ENCODE data around the gene LRRC17. TPM values are rescaled to one million over a fixed set of nuclear protein-coding genes. Genes with fewer than 3 reads are reported as not detected.

The LRRC17 gene
- total and polyA plus RNA-seq, 9 of the 15 experiments (the other 6 are each of a cell fraction or from before 2014, with no cell fraction given): 0.03 to 0.18 (median 0.12) TPM; not detected in 5

DNA sequence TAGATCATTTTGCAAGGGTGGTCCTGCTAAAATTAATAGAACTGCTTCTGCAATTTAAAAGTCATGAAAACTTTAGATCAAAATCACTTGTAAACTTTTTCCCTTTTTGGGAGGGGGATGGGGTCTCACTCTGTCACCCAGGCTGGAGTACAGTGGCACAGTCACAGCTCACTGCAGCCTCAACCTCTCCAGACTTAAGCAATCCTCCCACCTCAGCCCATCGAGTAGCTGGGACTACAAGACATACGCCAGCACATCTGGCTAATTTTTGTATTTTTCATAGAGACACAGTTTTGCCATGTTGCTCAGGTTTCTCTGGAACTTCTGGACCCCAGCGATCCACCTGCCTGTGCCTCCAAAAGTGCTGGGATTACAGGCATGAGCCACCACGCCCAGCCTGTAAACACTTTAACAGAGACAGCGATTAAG, 79.7 kb downstream of the LRRC17 start:
- no peak for FAIRE-seq
- in situ Hi-C loops (cut with MboI): no loop called here
- peak overlapping the region; percentile 89 for H3K27ac ChIP-seq (ENCODE audit: extremely low read depth, low read depth, low read length)
- TF ChIP-seq ZC3H4 (CRISPR knock-in tag; IDR thresholded peaks at IDR 0.05; ENCODE audit: borderline replicate concordance) (no peak), SIN3A (IDR thresholded peaks at IDR 0.05; ENCODE audit: borderline replicate concordance in 2 of 2, control insufficient read depth in 1 of 2, low read depth in 2 of 2, low read length in 2 of 2) (no peak), TBP (optimal IDR thresholded peaks at IDR 0.05; ENCODE audit: low read depth, low read length) (no peak), ZNF41 (CRISPR knock-in tag; conservative IDR thresholded peaks at IDR 0.05) (no peak), E2F3 (CRISPR knock-in tag; IDR thresholded peaks at IDR 0.05) (no peak), PTRF (tag; IDR thresholded peaks at IDR 0.05) (no peak), ZNF174 (CRISPR knock-in tag; IDR thresholded peaks at IDR 0.05) (no peak), TARDBP (IDR thresholded peaks at IDR 0.05) (no peak), HMG20A (CRISPR knock-in tag; conservative IDR thresholded peaks at IDR 0.05) (no peak), THRAP3 (IDR thresholded peaks at IDR 0.05; ENCODE audit: borderline replicate concordance) (no peak), PTTG1 (tag; IDR thresholded peaks at IDR 0.05; ENCODE audit: low read depth) (no peak), TBL1XR1 (IDR thresholded peaks at IDR 0.05; ENCODE audit: low read length in 2 of 2) (no peak), MCM7 (IDR thresholded peaks at IDR 0.05) (no peak), GTF2E2 (tag; IDR thresholded peaks at IDR 0.05) (no peak), BRD4 (IDR thresholded peaks at IDR 0.05) (peak; percentile 9; the same call in 1 of the 2 replicates), NFRKB (IDR thresholded peaks at IDR 0.05; ENCODE audit: low read depth) (0 out of 2 replicates have a peak, but pooled peaks have one; percentile 6), U2AF2 (optimal IDR thresholded peaks at IDR 0.05; ENCODE audit: low read depth, low read length) (no peak)
- TF ChIP-seq, protein P1, sequence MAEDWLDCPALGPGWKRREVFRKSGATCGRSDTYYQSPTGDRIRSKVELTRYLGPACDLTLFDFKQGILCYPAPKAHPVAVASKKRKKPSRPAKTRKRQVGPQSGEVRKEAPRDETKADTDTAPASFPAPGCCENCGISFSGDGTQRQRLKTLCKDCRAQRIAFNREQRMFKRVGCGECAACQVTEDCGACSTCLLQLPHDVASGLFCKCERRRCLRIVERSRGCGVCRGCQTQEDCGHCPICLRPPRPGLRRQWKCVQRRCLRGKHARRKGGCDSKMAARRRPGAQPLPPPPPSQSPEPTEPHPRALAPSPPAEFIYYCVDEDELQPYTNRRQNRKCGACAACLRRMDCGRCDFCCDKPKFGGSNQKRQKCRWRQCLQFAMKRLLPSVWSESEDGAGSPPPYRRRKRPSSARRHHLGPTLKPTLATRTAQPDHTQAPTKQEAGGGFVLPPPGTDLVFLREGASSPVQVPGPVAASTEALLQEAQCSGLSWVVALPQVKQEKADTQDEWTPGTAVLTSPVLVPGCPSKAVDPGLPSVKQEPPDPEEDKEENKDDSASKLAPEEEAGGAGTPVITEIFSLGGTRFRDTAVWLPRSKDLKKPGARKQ (CRISPR knock-in tag; IDR thresholded peaks at IDR 0.05): peak; percentile 81; the same call in 1 of the 2 replicates
- TF ChIP-seq, protein P2, sequence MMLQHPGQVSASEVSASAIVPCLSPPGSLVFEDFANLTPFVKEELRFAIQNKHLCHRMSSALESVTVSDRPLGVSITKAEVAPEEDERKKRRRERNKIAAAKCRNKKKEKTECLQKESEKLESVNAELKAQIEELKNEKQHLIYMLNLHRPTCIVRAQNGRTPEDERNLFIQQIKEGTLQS (IDR thresholded peaks at IDR 0.05): no peak
- TF ChIP-seq, protein P2 (CRISPR knock-in tag; conservative IDR thresholded peaks at IDR 0.05): no peak
- TF ChIP-seq, protein P3, sequence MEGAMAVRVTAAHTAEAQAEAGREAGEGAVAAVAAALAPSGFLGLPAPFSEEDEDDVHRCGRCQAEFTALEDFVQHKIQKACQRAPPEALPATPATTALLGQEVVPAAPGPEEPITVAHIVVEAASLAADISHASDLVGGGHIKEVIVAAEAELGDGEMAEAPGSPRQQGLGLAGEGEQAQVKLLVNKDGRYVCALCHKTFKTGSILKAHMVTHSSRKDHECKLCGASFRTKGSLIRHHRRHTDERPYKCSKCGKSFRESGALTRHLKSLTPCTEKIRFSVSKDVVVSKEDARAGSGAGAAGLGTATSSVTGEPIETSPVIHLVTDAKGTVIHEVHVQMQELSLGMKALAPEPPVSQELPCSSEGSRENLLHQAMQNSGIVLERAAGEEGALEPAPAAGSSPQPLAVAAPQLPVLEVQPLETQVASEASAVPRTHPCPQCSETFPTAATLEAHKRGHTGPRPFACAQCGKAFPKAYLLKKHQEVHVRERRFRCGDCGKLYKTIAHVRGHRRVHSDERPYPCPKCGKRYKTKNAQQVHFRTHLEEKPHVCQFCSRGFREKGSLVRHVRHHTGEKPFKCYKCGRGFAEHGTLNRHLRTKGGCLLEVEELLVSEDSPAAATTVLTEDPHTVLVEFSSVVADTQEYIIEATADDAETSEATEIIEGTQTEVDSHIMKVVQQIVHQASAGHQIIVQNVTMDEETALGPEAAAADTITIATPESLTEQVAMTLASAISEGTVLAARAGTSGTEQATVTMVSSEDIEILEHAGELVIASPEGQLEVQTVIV (CRISPR knock-in tag; IDR thresholded peaks at IDR 0.05; ENCODE audit: borderline replicate concordance): no peak

More for the DNA sequence above, 79.7 kb downstream of the LRRC17 start:
- intact Hi-C loops (cut with micrococcal nuclease): loop anchor here (5.0 kb wide), 1 partner anchor 35 kb away; no protein-coding TSS in a partner anchor
- ChIA-PET CTCF (ENCODE audit: low intra/inter-chr PET ratio) (no interaction called here), POLR2A (interaction anchor here (0.7 to 1.5 kb wide), 7 partner anchors 9 to 89 kb away, joined by 3 to 6 read pairs (median 3); no protein-coding TSS in a partner anchor)
- Histone ChIP-seq H3K4me2 (ENCODE audit: insufficient read depth, low read length) (peak overlapping the region; percentile 71), H3K9ac (ENCODE audit: insufficient read depth in 1 of 2, low read depth in 2 of 2, low read length in 2 of 2) (peak overlapping the region; percentile 49 to 56; a peak in 3 of 4 replicates), H3K9me3 (replicated peaks; ENCODE audit: control insufficient read depth, insufficient read depth, low read depth, low read length) (peaks cover 6% of the 10 kb centered on the region), H3K4me3 (no peak overlapping the region), H3K36me3 (ENCODE audit: control insufficient read depth, insufficient read depth, low read length) (peaks cover 15% of the 10 kb centered on the region), H4K20me1 (replicated peaks; ENCODE audit: control insufficient read depth, insufficient read depth, low read length) (no peaks in the 10 kb centered on the region), H3K79me2 (ENCODE audit: control insufficient read depth, insufficient read depth, low read length) (no peaks in the 10 kb centered on the region), H2AFZ (ENCODE audit: low read depth, low read length) (peak overlapping the region; percentile 55), H3K9me1 (ENCODE audit: control insufficient read depth, insufficient read depth, low read length) (no peaks in the 10 kb centered on the region), H3K27me3 (ENCODE audit: control insufficient read depth in 2 of 2, insufficient read depth in 2 of 2, low read length in 2 of 2) (no peaks in the 10 kb centered on the region), H3K4me1 (replicated peaks in 1 of 2; ENCODE audit: control insufficient read depth in 2 of 2, insufficient read depth in 2 of 2, low read length in 2 of 2) (peaks cover 23 to 64% of the 10 kb centered on the region in 2 experiments)
- ATAC-seq (peak; percentile 44), DNase-seq (ENCODE audit: extremely low read depth in 1 of 4, low spot score in 3 of 4) (no peak)
- 8% methylated on average over 5 of the region's 5 CpGs for WGBS (ENCODE audit: insufficient coverage, low coverage, missing lambda C conversion rate)
- BruUV-seq (replicated peaks): no TSS peak
